SK-N-MC (cell line): ENCODE results near the gene KRT13.

Experiments
- EZH2 ChIP-seq: fragments of 200-600 bp; sonication (generic); IDR thresholded peaks from one replicate; pipeline ENCODE4 v1.6.1; 2017; ENCODE audit warnings: antibody characterized with exemption
- FOXP2 ChIP-seq: optimal IDR thresholded peaks from 2 replicates; pipeline ENCODE3; 2011; ENCODE audit warnings: mild to moderate bottlenecking, moderate library complexity; ENCODE audit not compliant: insufficient read depth; ENCODE audit errors: extremely low read length, control extremely low read depth
- POLR2AphosphoS5 ChIP-seq: IDR thresholded peaks from 2 replicates; pipeline ENCODE4 v1.6.1; 2012; ENCODE audit warnings: mild to moderate bottlenecking, low read depth, low read length, borderline replicate concordance

DNA sequence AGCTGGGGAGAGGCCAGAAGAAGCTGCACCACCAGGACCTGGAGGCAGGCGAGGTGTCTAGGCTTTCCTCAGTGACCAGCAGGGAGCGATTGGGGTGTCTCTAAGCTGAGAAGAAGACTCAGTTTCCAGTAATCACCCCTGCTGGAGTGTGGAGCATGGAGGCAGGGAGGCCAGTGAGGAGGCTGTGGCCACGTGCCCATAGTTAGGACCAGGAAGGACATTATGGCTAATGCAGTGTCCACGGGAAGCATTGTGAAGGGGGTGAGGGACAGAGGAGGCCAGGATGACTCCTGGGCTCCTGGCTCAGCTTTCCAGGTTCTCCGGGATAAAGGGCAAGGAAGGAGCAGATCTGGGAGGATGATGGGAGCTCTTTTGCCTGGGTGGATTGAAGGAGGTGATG, 5.7 kb downstream of the KRT13 start:
- TF ChIP-seq POLR2AphosphoS5 (no peak), EZH2 (no peak), FOXP2 (no peak)
